Cardiac septum (tissue), 1 donor: ENCODE measurements around the gene C1orf94. TPM values are rescaled to one million over a fixed set of nuclear protein-coding genes. Genes with fewer than 3 reads are reported as not detected.

ENCODE experiments used
- DNase-seq: peaks from one replicate; pipeline ENCODE4 v3.0.0-alpha.2; 2020; ENCODE audit warnings: low spot score
- intact Hi-C: fragments of 100-400 bp; cut with DNase I; formaldehyde crosslinking; loops from one replicate; pipeline ENCODE4 v1.14.0; 2022
- total RNA-seq: library from RNA; stranded (reverse); fragmentation: NEBNext Ultra II Directional; extraction: Animal tissue kit (Norgen Biotek cat#: 25700); gene quantifications from one replicate; pipeline ENCODE4 v1.2.1, GENCODE V29; 2021
- donor health status: DM: no; HTN: no; CAD: no.

C1orf94 gene
- total RNA-seq, 1 donor from 2014 or later, result not detected

DNA sequence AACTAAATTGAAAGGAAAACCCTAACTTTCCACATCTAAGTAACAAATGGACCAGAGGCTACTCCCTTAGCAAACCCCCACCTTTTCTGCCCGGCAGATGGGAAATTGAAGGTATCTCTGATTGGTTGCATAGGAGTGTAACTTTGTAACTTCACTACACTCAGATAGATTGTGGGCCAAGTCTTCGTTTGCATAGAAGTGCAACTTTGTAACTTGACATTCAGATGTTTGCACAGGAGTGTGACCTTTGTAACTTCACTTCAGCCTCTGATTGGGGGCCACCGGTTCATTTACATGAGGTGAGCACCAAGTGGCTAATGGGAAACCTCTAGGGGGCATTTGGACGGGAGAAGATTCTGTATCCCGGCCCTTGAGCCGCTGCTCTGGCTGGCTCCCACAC is 59.4 kb downstream of the C1orf94 start:
- intact Hi-C loops, result no loop called here
- DNase-seq, result no peak

DNA sequence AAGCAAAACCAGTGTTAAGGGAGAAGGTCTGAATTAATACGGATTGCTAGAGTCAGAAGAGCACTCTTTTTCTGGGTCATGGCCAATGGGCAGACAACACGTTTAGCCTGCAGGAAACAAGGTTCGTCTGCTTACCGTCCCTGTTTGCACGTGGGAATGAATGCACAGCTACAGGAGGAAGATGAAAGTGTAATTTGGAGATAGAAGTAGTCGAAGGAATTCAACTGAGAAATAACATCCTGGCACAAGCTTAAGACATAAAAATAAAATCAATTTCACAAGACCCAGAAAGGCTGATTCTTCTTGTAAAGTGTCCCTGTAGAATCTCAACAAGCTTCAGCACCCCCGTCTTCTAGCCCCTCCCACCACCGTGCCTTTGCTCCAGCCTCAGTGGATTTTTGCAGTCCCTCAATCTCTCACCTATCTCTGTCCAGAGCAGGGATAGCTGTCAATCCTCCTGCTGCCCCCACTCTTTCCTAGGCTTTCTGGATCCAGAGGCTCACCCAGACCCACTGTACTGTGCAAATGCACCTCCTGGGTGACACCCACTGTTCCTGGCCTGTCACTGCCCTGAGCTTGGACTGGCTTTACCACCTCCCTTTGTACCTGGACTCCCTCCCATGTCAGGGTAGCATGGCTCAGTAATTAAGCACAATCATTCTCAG is 60.6 kb downstream of the C1orf94 start:
- intact Hi-C loops, result no loop called here
- no peak for DNase-seq

DNA sequence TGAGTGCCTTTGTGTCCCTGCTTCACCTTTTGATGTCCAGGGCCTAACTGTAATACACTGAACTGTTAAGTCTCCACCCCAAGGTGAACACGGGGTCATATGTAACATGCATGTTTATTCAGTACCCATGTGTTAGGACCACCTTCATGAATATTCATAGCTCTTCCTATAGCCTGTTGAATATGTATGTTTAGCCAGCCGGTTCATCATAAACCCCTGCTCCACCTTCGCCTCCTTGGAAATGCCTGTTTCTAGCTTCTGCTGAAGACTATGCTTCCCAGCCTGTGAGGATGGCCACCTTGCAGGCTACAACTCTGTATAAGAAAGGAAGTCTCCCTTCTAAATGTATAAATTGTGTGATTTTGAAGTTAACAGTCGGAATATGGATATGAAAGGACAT is 69.3 kb downstream of the C1orf94 start:
- no peak for DNase-seq
- intact Hi-C loops, result no loop called here

DNA sequence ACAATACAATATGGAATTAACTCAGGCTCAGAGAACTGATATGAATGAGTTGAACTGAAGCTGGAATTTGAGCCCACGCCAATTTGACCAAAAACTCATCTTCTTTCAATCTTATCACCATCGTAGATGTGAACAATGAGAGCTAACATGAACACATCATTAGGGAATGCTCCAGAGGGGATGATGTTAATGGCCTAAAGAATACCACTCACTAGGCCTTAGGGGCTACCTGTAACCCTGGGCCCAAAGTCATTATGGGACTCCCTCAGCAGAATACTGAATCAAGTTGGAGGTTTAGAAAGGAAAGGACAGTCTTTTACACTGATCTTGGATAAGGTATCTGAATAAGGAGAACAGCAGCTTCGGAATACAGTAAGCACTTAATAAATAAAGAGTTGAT is 73.6 kb downstream of the C1orf94 start:
- intact Hi-C loops, result no loop called here

DNA sequence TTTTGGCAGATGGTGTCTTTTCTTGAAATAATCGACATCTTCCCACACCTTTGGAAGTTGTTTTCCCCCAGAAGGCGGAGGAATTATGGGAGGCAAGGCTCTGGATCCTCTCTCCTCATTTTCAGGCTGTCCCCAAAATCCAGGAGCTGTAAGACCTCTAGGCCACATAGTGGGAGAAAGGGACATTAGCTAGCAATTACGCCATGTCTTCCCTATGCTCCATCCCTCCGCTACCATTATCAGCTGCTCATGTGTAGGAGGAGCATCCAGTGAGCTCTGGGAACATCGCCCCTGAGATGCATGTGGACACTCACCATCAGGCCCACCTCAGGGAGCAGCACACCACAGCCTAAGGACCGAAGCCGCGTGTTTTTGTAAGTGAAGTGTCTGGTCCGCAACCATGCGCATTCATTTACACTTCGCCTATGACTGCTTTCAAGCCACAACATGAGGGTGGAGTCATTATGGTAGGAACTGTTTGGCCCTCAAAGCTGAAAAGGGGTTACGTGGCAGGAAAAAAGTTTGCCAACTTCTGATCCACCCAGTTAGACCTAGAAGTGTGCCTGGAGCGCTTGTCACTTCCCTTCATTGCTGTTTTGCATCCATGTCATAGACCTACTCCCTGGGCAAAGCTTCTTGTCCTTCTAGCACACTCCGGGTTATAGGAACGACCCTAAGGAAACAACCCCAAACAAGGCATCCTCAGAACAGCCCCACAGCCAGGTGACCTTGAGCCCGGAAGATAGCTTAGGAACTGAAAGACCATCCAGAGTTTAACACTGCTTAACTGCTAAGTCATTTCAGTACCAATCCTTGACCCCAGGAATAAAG is 85.5 kb downstream of the C1orf94 start:
- intact Hi-C loops, result no loop called here
- DNase-seq, result no peak

More for the DNA sequence above, 73.6 kb downstream of the C1orf94 start:
- DNase-seq, result no peak

DNA sequence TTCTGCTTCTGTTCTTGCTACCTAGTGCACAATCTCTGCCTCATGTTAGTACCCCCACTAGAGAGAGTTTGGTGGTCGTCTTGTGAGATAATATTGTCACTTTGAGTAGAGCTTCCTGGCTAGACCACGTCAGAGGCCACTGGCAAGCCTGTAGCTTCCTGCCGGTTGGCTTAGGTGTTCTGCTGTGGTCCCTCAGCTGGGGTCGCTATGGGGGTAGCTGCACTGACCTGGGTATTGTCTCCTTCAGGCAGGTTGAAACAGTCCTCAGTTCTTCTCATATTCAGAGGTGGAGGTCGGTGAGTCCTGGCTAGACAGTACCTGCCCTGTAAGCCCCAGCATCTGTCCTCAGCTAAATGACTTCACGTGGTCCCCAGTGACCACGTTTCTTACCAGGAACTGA is 86.2 kb downstream of the C1orf94 start:
- intact Hi-C loops, result no loop called here
- no peak for DNase-seq

DNA sequence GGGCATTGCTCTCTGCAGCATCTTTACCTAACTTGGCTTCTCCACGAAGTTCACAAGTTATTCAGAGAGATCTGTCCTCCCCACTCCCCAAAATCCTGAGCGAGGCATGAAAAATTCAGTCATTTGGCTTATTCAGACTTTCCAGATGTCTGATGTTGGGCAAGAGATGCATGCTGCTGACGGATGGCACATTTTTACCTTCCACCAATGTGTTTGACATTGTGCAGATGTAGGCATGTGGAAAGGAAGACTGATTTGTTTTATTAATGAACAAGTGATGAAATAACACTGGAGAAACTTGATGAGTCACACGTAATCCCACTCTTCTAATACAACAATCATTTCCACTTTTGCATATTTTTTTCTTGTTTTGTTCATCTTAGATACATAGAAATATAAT is 86.7 kb downstream of the C1orf94 start:
- DNase-seq, result no peak

DNA sequence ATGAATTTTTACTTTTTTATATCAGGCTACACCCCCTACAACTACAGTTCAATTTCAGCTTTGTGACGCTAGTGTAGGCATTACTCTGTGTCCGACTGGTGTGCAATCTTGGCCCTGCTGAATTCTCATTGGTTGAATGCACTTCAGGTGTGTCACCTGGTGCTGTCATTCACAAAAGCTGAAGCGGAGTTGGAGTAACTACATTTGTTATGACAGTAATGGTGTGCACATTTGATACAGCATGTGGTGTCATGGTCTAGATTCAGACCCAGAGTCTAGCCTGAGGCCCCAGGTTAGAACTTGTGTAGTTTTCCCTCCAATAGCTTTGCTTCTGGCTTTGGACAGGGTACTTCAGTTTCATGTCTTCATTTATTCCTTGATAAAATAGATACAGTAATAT is 88.7 kb downstream of the C1orf94 start:
- no peak for DNase-seq
- intact Hi-C loops, result no loop called here

More for the DNA sequence above, 86.7 kb downstream of the C1orf94 start:
- intact Hi-C loops, result no loop called here

DNA sequence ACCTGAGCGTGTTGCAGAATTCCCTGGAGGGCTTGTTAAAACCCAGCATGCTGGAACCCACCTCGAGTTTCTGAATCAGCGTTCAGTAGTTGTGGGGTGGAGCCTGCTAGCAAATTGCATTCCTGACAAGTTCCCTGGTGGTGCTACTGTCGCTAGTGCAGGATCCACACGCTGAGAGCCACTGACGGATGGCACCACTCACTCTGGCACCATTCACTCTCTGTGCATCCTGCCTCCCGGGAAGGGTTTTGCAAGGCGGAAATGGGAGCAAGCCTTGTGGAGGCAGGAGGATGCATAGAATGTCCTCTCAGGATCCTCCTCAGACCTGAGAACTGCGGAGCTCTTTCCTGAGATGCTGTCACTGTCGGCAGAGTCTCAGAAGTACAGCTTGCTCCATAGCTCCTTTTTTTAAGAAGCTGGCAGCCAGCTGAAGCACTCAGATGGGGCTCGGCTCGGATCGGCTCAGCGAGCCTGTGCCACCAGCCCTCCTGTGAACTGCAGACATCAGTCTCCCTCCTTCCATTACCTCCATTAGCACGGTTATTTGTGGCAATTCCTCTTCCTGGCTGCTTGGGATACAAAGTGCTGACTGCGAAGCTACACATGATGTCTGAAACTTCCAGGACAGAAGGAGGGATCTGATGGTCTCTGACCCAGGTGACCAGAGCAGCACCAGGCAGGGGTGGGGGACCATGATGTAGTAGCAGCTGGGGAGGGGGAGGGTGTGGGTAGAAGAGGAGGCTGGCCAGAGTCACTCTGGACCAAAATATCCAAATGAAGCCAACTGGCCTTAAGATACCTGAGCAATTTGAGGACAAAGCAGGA is 89.6 kb downstream of the C1orf94 start:
- intact Hi-C loops, result no loop called here
- DNase-seq, result no peak

DNA sequence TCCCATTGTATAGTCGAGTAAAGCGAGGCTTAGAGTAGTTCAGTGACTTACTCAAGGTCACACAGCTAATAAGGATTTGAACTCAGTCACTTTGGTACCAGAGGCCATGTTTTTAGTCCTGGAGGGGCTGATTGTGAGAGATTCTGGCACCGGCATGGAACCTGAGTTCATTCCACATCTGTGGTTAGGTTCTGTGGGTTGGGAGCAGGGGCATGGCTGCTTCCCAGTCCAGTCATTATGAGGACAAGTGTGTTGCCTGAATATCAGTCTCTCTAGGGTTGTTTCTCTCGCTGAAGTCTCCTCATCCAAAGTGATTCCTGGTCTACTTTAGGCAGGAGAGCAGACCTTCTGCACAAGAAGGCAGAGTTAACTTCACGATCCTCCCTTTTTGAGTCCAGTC is 90.6 kb downstream of the C1orf94 start:
- intact Hi-C loops, result no loop called here
- DNase-seq, result no peak

DNA sequence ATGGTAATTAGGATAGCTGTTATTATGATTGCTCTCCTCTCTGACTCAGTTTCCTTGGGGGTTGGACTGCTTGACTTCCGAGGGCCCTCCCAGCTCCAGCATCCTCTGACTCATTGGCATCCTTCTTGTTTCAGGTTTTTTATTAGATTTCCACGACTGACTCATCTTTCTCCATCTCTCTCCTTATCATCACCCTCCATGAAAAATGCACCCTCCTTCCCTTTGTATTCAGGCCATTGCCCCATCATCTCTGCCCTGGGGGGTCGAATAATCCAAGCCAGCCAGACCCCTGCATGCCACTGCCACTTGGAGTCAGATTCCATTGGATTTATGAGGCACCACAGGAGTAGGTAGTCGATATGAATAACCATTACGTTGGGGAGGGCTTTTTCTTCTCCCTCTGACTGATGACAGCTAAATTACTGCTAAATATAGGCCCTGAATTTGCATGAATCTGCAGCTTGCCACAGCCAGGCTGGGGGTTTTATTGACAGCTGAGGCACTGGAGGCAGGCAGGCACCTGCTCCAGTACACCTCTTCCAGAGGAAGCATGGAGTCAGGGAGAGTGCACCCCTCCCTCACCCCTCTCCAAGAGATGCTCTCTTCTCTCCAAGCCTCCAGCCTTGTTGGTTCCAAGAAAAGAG is 91.7 kb downstream of the C1orf94 start:
- intact Hi-C loops, result no loop called here
- no peak for DNase-seq

Other genes starting within 250 kb of the C1orf94 start
- 0.70 TPM for gene CSMD2, start 11.7 kb upstream of the C1orf94 start, total RNA-seq